ENCODE data around the gene AQP1.

Gene AQP1

GRCh38 chr7:30920584-30921539 is 9.2 kb downstream of the AQP1 start:
- DNase-seq (ENCODE audit: low read depth in 2 of 2), result no peak

DNA sequence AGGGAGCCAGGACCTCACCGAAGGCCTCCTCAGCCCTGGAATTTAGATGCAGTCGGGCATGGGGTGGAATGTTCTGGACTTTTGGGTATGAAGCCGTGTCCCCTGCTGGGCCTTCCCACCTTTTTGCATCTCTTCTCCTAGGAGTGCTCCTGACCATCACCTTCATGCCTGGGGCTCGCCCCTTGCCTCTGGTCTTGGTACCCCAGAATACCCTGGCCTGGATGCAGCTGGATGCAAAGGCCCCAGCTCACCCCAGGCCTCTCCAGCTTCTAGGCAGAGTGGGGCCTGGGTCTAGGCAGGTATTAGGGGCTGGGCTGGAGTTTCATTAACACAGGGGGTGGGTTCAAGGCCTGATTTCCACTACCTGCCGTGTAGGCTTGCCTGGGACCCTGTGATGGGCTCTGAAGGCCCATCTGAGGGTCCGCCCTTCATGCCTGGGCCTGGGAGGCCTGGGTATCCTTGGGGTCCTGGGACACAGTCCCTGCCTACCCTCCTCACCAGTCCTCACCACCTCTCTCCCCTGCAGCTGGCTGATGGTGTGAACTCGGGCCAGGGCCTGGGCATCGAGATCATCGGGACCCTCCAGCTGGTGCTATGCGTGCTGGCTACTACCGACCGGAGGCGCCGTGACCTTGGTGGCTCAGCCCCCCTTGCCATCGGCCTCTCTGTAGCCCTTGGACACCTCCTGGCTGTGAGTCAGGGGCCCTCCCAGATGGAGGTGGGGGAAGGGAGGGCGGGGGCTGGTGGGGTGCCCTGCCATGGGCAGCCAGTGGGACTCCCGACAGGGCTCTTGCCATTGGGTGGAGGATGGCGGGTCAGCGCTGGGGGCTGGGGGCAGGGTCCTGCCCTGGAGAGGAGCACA is 10.1 kb downstream of the AQP1 start:
- DNase-seq (ENCODE audit: low read depth in 2 of 2), result no peak

DNA sequence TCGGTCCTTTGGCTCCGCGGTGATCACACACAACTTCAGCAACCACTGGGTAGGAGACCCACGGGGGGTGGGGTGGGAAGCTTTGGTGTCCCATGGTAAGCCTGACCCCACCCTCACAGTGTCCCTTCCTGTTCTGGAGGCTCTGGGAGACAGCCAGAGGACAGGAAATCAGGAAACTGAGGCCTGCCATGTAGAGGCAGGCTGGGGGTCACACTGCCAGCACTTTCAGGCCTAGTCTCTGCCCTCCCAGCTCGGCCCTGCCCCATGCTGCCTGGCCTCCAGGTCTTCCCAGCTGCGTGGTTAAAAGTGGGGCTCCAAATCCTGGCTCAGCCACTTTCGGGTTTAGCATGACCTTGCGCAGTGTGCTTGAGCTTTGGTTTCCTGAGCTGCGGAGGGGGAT is 10.9 kb downstream of the AQP1 start:
- DNase-seq (ENCODE audit: low read depth in 2 of 2), result no peak

DNA sequence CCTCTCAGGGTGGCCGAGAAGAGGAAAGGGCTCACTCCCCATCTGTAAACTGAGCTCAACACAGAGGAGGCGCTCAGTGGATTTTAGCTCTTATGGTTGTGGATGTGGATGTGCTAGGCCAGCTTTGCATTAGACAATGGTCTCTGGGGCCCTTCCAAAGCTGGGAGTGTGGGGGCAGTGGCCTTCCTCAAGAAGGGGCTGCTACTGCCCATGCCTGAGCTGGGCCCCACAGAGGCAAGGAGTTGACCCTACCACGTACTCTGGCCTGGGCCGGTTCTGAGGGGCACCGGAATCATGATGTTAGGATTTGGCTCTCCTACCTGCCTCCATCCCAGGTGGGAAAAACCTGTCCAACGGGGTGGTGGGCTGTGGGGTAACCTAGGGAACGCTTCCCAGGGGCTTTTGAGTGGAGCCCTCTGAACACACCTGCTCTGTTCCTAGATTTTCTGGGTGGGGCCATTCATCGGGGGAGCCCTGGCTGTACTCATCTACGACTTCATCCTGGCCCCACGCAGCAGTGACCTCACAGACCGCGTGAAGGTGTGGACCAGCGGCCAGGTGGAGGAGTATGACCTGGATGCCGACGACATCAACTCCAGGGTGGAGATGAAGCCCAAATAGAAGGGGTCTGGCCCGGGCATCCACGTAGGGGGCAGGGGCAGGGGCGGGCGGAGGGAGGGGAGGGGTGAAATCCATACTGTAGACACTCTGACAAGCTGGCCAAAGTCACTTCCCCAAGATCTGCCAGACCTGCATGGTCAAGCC is 11.5 kb downstream of the AQP1 start:
- DNase-seq (ENCODE audit: low read depth in 2 of 2), result no peak

- no peak for DNase-seq (ENCODE audit: low read depth in 2 of 2)
Measured at GRCh38 chr7:30923774-30924413, 12.2 kb downstream of the AQP1 start.

DNA sequence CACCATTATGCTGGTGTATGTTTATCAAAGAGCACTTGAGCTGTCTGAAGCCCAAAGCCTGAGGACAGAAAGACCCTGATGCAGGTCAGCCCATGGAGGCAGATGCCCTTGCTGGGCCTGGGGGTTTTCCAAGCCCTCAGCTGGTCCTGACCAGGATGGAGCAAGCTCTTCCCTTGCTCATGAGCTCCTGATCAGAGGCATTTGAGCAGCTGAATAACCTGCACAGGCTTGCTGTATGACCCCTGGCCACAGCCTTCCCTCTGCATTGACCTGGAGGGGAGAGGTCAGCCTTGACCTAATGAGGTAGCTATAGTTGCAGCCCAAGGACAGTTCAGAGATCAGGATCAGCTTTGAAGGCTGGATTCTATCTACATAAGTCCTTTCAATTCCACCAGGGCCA is 13.0 kb downstream of the AQP1 start:
- no peak for DNase-seq (ENCODE audit: low read depth in 2 of 2)

GRCh38 chr7:30925117-30925516 is 13.5 kb downstream of the AQP1 start:
- no peak for DNase-seq (ENCODE audit: low read depth in 2 of 2)

- DNase-seq (ENCODE audit: low read depth in 2 of 2), result no peak
Measured at GRCh38 chr7:30925913-30926312, 14.3 kb downstream of the AQP1 start.

GRCh38 chr7:30926313-30926712 is 14.7 kb downstream of the AQP1 start:
- DNase-seq (ENCODE audit: low read depth in 2 of 2), result no peak

- no peak for DNase-seq (ENCODE audit: low read depth in 2 of 2)
Measured at GRCh38 chr7:30927040-30927439, 15.4 kb downstream of the AQP1 start.

DNA sequence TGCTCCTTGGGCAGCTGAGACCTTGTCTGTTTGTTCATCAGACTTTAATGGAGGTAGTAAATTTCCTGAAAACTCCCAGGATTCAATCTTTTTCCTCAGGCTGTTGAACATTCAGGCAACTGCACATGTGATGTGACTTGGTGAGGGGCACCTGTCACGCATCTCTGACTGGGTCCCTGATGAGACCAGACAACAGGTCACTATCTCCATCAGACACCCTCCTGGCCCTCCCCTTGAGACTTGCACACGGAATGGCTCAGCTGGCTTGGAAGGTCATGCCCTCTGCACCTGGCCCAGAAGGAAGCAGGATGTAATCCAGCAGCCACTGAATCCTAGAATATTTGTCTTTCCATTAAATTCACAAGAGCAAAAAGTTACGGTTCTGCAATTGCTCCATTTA is 15.9 kb downstream of the AQP1 start:
- DNase-seq (ENCODE audit: low read depth in 2 of 2), result no peak

GRCh38 chr7:30928254-30928872 is 16.7 kb downstream of the AQP1 start:
- no peak for DNase-seq (ENCODE audit: low read depth in 2 of 2)

DNA sequence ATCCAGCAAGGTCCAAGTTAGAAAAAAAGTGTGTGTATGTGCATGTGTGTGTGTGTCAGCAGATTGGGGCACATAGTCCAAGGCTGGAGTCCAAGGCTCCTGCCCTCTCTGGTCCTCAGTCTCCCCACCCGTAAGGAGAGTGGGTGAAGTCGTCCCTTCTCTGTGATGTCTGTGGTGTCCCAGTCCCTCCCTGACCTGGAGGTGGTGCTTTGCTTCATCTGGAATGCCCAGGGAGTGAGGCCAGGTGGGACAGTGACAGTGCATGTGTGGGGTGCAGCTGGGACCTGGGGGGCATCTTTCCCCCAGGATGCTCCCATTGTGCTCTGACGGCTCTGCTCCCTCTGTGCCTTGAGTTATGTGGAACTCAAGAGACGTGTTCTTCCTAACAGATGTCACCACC is 18.0 kb downstream of the AQP1 start:
- DNase-seq (ENCODE audit: low read depth in 2 of 2), result no peak

GRCh38 chr7:30930621-30931020 is 19.0 kb downstream of the AQP1 start:
- no peak for DNase-seq (ENCODE audit: low read depth in 2 of 2)

GRCh38 chr7:30931161-30931928 is 19.7 kb downstream of the AQP1 start:
- DNase-seq (ENCODE audit: low read depth in 2 of 2), result no peak

DNA sequence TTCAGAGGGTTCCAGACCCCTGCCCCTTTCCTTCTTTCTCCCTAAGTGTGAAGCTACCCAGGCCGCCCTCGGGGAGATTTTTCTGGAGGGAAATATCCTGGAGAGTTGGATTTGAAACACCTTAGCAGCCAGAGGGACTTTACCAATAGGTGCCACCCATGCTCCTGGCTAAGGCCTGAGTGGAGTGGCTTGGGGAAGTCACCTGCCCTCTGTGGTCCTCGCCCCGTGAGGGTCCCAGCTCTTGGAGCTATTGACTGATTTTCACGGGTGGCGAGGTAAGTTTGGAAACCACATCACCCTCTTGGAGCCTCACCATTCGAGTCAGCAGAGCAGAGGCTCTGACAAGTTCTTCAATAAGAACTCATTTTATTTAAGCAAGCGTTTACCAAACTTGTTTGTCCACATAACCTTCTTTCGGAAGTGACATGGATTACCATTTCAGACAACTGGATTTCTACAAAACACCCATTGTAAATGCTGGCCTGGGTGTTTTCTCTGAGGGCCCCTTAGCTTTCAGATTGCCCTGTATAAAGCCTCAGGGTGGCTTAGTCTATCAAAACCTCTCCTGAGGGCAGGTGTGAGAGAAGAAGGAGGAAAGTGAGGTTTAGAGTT is 20.4 kb downstream of the AQP1 start:
- no peak for DNase-seq (ENCODE audit: low read depth in 2 of 2)

DNA sequence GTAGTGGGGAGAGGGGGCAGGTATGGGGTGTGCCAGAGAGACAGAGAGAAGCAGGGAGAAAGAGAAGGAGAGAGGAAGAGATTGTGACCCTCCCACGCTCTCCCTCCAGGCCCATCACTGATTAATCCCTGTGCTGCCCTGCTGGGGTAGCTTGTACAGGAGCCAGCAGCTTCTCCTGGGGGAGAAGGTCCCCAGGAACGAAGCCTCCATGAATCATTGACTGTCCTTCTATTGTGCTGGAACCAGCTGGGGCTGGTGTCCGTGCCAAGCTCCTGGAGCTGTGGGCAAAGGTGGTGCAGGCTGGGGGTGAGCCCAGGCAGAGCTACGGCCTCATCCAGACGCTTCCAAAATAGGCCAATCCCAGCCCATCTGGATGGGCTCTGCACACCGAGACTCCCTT is 20.9 kb downstream of the AQP1 start:
- DNase-seq (ENCODE audit: low read depth in 2 of 2), result no peak

- DNase-seq (ENCODE audit: low read depth in 2 of 2), result no peak
Measured at GRCh38 chr7:30933124-30933974, 21.7 kb downstream of the AQP1 start.

DNA sequence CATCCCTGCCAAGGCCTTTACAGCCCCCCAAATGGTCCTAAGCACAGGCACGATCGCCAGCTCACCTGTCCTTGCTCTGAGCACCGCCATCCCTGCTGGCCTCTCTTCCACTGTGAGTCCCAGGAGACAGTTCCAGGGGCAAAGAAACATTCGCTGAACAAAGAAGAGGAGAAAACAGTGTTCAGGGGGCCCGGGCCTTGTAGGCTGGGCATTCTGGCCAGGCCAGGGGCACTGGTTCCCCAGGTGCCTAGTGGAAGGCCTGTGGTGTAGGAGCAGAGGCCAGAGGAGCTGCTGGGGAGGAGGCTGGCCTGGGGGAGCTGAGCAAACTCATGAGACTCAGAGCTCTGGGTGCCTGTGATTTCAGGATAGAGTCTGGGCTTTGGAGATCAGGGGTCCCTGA is 22.6 kb downstream of the AQP1 start:
- DNase-seq (ENCODE audit: low read depth in 2 of 2), result no peak
